NCI-H446 treated with DMSO at 0.1 percent for 48 hours (cell line): ENCODE results near the gene SLC6A18.

ENCODE experiments used
- DNase-seq: peaks from one replicate; lab custom pipeline; 2025; lab: John Stamatoyannopoulos, UW

SLC6A18 gene, protein sequence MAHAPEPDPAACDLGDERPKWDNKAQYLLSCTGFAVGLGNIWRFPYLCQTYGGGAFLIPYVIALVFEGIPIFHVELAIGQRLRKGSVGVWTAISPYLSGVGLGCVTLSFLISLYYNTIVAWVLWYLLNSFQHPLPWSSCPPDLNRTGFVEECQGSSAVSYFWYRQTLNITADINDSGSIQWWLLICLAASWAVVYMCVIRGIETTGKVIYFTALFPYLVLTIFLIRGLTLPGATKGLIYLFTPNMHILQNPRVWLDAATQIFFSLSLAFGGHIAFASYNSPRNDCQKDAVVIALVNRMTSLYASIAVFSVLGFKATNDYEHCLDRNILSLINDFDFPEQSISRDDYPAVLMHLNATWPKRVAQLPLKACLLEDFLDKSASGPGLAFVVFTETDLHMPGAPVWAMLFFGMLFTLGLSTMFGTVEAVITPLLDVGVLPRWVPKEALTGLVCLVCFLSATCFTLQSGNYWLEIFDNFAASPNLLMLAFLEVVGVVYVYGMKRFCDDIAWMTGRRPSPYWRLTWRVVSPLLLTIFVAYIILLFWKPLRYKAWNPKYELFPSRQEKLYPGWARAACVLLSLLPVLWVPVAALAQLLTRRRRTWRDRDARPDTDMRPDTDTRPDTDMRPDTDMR

DNA sequence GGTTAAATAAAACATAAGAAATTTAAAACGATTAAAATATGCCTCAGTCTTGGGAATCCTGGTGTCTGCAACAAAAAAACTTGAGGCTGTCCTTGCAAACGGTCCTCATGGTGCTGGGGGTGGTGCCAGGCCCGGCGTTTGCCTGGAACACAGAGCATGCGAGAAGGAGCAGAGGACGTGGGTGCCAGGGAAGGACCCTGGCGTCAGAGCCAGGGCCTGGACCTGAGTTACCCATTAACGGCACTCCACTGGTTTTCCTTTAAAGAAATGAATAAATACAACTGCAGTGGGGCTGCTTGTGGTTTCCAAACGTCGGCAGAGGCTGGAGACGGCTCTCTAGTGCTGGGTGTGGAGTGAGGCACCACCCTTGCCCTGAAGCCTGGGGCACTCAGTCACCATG is at the start of gene SLC6A18:
SLC6A18 (plus strand) TSS at position 301 of the 400 bp plus-strand sequence; CDS start at position 398, 97 bp downstream.
- DNase-seq: no peak

DNA sequence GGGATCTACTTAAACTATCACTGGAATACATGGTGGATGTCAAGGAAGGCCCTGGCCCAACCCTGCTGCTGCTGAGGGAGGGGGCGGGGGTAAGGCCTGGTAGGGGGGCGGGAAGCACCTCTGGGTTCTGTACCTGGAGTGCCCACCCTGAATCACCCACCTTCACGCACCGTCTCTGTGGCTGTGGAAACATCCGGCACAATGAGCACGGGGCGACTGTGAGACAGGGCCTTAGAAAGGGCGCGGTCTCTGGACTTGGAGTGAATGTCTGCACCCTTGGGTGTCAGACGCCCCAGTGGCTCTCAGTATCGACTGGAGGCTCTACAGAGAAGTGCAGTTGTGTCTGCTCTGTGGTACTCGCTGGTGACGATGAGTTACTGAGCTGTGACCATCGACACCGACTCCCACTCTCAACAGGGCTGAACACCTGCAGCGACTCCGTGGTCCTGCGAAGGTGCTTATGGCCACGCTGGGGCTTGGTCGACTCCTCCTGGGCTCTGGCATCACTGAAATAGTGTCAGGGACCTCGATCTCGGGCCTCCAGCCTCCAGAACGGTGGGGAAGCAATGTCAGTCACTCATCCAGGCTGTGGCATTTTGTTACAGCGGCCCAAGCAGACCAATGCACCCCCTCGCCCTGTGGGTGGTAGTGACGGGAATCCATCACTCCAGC is 49.2 kb upstream of the SLC6A18 start:
- no peak for DNase-seq

DNA sequence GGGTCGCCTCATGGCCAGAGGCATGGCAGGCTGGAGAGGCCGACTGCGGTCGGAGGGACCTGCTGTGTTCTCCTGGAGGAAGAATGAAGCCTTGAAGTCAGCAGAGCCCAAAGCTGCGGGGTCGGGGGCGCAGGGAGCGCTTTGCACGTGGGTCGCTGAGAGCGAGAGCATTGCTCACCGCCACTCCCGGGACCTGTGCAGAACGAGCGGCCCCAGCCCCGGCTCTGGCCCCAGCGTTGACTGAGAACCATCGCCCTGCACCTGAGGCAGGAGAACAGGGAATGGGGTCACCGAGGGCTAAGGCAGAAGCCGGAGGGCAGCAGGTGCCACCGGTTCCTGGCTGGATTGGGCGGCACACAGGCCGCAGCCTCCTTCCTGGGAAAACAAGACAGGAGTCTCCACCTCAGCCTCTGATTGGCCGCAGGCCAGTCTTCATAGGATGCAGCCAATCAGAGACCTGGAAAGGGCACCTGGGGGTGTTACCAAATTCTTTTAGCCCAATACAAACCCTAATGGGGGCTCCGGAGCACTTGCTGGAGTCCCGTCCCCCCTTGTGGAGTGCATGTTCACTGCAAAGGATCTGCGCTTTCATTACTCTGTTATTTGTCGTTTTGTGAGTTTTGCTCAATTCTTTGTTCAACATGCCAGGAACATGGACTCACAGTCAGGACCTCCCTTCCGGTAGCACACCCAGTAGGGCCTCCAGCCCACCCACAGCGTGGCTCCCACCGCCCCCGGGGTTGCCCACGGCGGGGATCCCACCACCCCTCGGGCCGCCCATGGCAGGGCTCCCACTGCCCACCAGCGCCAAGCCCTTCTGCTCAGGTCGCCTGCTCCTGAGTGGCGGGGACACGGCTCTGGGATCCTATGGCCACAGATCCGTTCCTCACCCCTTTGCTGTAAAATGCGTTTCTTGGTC is 48.4 kb upstream of the SLC6A18 start:
- DNase-seq: no peak

DNA sequence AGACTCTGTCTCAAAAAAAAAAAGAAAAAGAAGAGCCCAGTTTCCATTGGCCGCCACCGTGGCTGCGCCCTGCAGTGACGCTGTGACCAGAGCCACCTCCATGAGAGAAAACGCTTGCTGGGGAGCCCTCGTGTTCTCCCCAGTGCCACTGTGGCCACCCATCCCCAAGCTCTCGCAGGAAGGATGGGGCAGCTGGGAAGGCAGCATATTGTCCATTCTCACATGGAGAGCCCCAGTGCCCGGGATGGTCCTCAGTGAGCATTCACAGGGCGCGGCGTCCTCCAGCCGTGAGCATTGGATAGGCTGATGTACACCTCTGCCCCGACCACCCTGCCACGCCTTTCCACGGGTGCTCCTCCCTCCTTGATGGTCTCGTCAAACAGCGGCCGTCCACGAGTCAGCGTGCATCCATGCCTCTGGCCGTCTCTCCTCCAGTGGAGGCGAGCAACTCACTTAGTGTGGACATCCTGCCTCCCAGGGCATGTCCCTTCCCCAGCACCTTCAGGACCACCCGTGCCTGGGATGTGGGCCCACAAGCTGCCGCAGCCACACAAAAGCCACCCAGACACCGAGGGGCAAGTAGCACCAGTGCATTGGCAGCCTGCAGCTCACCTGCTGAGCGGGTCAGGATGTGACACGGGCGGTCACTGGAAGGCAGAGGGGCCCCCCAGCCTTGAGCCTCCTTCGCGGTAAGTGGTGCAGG is 47.2 kb upstream of the SLC6A18 start:
- no peak for DNase-seq

DNA sequence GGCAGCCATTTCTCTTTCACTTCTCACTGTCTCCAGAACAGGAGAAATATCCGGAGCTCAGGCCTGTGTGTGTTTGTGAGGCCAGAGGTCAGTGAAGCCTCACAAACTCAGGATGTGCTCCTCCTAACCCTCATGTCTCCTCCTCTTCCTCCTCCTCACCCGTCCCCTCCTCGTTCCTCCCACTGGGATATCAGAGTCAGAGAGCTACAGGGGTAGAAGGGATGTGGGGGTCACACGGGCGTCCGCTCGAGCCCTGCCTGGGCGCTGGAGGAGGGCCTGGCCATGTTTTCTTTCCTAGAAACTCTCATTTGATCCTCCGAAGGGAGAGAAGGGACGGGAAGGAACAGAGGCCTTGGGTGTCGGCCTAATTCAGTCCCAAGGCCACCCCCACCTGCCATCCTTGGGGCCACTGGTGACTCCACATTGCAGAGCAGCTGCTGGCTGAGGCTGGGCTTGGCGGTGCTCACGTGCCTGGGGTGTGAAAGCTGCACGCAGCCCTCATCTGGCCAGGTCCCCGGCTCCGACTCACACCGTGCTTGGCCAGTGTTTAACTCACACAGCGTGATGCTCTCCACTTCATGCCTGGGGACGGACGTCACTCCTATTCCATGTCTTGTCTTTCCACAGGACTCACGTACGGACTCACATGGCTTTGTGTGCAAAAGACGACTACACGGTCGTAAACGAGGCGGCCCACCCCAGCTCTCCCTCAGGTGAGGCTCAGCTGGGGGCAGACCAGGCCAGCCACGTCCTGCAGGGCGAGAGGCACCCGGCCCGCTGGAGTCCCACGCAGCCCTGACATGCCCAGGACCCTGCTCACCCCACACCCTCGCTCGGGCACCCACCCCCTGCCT is 46.4 kb upstream of the SLC6A18 start:
- DNase-seq: no peak

DNA sequence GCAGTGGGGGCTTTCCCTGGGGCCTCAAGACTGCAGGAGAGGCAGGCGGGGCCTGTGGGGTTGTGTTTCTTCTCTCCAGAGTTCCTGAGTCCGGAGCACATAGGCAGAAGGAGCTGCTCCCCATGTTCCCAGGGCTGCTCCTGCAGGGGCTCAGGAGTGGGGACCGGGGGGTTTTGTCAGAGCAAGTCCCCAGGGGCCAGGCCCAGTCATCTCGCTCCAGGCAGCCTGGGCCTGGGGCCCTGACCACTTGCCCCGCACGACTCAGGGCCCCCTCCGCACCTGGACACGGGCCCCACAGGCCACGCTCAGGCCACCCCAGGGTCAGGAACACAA is 45.8 kb upstream of the SLC6A18 start:
- no peak for DNase-seq

DNA sequence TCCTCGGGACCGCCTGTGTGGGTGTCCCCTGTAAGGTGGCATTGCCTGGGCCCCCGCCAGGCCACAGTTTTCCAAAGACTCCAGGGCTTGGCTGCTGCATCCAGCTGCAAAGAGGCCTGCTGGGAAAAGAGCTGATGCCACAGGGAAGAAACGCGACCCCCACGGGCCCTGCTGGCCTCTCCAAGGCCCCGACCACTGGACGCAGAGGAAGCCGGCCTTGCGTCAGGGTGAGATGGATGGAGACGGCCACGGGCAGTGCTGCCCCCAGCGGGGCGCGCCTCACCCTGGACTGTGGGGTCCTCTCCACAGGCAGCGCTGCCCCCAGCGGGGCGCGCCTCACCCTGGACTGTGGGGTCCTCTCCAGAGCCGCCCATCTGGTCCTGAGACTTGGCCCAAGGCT is 45.1 kb upstream of the SLC6A18 start:
- no peak for DNase-seq

DNA sequence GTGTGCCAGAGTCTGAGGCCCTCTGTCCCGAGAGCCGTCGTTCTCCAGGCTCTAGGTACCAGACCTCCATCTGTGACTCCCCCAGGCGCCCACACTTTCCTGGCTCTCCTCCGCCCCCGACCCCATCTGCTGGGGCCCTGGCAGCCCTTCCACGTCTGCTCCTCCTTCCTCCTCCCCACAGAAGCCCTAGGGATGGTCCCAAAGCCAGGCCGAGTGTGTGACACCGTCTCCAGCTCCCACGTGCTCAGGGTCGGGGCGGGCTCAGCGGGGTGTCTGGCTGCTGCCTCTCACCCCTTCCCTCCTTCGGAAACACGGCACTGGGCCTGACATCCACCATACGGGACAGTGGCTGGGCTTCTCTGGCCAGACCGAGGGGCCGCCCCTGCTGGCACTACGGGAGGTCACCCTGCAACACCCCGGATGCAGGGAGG is 44.3 kb upstream of the SLC6A18 start:
- DNase-seq: no peak

DNA sequence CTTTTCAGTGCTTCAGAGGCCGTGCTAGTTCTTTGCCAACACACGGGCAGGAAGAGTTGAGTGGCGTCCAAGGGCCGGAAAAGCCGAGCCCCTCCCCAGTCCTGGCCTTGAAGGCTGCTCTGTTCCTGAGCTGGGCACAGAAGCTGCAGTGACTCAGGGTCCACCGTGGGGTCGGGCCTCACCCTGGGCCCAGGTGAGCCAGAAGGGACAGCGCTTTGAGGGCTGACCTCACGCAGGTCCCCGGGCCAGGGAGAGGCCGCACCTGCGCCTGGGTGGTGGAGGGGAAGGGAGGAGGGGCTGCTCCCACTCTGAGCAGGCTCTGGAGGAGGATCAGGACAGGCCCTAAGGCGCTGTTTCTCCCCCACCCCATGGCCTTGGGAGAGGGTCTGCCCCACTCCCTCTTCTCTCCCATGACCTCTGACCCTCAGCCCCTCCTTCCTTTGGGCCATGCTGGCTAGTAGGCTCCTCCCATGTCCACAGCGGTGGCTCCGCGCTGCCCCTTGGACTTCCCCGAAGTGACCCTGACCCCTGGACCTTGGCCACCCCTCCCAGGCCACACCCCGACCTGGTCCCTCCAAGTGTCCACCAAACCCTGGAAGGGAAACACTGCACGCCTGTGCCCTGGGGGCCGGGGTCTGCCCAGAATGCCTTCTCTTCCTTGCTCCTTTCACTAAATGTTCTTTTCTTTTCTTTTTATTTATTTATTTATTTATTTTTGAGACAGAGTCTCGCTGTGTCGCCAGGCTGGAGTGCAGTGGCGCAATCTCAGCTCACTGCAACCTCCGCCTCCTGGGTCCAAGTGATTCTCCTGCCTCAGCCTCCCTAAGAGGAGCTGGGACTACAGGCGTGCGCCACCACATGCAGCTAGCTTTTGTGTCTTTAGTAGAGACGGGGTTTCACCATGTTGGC is 43.5 kb upstream of the SLC6A18 start:
- DNase-seq: no peak

DNA sequence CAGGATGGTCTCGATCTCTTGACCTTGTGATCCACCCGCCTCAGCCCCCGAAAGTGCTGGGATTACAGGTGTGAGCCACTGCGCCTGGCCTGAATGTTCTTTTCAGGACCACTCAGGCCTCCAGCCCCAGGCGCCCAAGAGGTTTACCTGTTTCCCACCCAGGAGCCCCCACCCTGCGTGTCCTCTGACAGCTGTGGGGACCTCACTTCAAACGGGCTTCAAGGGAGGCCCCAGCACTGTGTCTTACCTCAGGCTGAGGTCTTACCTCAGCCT is 42.9 kb upstream of the SLC6A18 start:
- no peak for DNase-seq

DNA sequence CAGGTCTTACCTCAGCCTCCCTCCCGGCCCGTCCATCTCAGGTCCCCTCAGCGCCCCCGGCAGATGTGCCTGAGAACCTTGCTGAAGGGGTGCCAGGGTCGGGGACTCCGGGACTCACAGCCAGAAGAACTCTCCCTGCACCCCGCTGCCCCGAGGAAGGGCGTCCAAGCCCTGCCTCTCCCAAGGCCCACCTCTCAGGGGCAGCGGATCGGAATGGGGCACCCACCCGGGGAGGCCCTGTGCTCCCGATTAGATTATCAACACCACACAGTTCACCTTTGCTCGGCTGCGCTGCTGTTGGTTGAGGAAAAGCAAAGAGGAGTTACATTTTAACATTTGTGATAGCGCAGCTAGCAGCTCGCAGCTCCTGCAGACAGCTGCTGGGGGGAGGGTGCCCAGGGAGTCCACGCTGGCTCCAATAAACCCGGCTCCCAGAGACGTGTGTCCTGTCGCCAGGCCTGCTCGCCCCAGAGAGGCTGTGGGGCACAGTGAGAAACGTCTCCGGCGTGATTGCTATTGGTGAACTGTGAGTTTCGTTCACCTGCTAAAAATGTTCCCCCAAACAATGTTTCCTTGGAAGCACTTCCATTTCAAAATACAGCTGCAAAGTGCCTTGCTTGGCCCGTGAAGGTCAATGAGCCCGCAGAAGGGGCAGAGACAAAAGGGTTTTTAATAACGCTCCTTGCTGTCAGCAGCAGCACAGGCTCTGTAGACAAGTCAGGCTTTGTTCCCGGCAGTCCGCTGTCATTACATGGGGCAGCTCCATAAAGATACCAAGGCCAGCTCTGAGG is 42.4 kb upstream of the SLC6A18 start:
- no peak for DNase-seq

DNA sequence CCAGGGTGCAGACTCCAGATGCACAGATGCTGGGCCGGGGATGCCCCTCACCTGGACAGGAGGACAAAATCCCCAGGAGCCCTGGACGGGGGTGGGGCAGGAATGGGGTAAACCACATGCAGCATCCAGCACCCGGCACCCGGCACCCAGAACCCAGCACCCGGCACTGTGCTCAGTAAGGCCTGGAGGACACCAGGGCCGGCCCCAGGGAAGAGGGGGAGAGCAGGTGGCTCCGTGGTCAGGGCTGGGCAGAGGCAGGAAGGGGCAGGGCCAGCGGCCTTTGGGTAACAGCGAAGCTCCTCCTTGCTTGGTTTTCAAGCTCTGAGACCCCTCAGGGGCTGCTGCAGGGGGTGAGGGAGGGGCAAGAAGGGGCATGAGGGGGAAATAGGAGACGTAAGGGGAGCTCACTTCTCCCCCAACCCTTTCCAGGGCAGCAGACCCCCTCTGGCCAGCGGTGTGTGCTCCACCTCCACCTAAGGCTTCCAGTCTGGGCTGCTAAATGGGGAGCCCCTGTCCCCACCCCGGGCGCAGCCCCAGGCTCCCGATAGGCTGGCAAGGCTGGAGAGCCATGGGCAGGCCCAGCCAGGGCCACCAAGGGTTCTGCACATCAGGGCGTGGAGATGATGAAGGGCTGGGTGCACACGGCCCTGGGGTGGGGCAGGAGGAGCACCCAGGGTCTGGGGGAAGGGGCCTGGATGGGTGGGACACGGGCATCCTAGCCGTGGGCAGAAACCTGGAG is 41.6 kb upstream of the SLC6A18 start:
- no peak for DNase-seq

DNA sequence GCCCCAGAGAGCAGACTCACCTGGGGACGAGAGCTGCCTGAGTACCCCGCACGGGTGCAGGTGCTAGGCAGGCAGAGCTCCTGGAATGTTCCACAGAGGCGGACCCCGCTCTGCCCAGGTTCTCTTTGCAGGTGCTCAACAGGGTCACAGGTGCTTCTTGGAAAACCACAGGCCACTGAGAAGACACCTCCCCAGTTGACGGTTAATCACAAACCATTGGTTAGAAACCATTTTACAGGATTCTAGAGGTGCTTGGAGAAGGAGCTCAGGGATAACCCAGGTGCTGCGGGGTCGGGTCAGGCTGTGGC is 41.1 kb upstream of the SLC6A18 start:
- DNase-seq: no peak

DNA sequence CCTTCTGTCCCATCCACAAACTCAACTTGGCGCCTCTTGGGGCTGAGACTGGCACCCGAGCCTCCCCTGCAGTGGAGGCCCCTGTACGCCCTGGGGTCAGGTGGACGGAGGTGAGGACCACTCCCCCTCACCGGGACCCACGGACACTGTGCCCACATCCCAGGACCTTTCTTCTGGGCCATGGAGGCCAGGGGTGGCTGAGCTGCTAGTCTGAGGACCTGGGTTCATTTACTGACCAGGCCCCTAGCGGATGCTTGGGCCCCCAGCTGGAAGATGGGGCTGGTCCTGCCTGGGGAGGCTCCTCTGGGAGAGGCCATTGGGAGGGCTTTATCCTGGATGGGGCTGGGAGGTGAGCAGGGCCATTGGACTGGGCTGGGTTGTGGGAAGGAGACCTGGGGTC is 40.7 kb upstream of the SLC6A18 start:
- DNase-seq: no peak

DNA sequence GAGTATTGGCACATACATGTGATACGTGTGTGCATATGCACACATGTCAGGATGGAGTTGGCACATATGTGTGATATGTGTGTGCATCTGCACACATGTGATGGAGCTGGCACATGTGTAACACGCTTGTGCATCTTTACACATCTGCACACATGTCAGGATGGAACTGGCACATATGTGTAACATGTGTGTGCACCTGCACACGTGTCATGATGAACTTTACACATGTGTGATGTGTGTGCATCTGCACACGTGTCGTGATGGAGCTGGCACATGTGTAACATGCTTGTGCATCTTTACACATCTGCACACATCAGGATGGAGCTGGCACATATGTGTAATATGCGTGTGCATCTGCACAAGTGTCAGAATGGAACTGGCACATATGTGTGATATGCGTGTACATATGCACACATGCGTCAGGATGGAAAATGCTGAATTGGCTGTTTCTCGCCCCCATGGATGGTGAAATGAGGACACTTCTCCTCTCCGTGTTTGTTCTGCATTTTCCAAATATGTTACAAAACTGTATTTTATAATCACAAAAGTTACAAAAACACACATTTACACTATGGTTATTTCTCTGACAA is 40.0 kb upstream of the SLC6A18 start:
- no peak for DNase-seq

DNA sequence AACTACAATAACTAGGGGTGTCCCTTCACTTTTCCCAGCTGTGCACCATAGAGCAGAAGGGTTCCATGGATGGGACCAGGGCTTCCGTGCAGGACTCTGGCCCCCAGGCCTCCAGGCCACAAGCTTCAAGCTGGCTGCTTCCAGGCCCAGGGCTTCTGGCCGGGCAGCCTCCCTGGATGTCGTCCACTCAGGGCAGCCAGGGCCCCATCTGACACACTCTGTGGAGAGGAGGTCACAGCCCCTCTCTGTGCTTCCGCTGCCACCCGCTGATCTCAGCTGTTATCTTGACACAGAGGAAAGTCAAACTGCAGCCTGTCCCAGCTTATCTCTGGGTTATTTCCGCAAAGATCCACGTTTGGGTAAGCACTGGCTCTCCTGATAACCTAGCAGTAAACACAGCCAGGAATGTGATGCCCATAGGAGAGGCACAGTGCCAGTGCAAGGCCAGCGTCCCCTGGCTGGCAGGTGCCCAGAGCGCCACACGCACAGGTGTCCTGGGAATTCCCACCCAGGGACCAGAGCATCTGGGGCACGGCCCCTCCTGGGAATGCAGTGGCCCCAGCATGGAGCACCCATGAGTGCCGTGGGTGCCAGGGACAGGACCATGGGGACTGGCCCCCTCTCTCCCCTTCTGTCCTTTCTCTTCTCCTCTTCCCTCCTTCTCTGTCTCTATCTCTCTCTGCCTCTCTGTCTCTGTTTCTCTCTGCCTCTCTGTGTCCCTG is 39.4 kb upstream of the SLC6A18 start:
- no peak for DNase-seq
